HL-60/S4 (cell line): ENCODE results near the gene IRAK3.
"Not testable (repeated sequence)": the region's sequence is repeated elsewhere in the genome, so short reads cannot be mapped to it uniquely, and the experiment has no call there.

ENCODE experiments used
- in situ Hi-C: fragments of 300-500 bp; cut with MboI; formaldehyde crosslinking; loops from 2 replicates; pipeline ENCODE4 v1.14.3; 2022; ENCODE audit warnings: low sequenced_read_pairs

The IRAK3 gene

DNA sequence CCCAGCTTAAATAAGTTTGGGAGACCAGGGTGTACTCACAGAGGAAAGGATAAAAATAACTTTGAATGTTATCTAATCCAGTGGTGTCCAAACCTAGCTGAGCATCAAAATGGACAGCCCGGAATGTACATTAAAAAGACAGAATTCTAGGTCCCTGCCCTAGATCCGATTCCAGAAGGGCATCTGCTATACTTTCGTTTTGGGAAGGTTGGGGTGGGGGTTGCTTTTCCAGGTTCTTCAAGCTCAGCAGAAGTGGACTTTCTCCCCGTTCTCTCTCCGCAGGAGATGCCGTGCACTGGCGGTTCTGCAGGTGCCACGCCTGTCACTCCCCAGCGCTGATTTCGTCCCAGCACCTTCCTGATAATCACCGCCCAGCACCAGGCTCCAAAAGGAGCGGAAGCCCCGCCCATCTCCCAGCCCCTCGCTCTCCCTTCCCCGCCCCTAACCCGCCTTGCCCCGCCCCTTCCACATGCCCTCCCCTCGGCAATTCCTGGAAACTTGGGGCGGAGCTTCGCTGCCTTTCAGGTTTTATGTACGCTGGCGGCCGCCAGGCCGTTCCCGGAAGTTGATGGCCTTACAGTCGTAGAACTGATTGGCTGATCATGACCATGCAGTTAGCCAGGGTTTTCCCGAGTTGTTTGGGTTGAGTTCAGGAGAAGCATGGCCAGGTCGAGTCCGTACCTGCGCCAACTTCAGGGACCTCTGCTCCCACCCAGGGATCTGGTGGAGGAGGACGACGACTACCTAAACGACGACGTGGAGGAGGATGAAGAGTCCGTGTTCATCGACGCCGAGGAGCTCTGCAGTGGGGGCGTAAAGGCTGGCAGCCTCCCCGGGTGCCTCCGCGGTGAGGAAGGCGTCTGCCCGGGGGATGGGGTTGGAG lies 113.2 kb downstream of the IRAK3 start, which contains the start of gene HELB:
TSS of gene HELB (plus strand) at position 550 of the 883 bp plus-strand sequence. CDS start at position 661, 111 bp downstream.
- in situ Hi-C loops = no loop called here

DNA sequence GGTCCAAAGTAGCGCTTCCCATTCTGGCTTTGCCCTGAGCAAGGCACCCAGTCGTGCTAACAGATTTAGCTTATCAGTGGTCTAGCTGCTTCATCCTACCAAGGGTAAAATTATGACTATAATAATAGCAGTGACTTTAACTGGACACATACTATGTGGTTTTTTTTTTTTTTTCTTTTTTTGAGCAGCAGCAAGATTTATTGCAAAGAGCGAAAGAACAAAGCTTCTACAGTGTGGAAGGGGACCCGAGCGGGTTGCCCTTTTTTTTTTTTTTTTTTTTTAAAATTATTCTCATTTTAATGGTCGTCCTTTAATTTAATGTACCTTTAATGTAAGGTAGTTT lies 113.8 kb downstream of the IRAK3 start:
- in situ Hi-C loops = no loop called here

DNA sequence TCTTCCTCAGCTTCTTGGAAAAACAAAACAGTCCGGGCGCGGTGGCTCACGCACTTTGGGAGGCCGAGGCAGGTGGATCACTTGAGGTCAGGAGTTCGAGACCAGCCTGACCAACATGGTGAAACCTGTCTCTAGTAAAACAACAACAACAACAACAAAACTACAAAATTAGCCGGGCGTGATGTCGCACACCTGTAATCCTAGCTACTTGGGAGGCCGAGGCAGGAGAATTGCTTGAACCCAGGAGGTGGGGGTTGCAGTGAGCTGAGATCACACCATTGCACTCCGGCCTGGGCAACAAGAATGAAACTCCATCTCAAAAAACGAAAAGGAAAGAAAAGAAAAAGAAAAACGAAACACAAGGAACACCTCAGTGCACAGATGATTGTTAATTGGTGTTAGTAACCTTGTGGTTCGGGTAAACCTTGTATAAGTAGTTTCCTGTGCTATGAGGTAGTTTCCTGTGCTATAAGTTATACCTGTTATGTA lies 114.3 kb downstream of the IRAK3 start:
- in situ Hi-C loops = not testable (repeated sequence)
